ENCODE measurements around the gene DLX1.
"Not testable (repeated sequence)": the region's sequence is repeated elsewhere in the genome, so short reads cannot be mapped to it uniquely, and the experiment has no call there.

DLX1 gene

GRCh38 chr2:172065111-172065510 lies 20.2 kb upstream of the DLX1 start:
- in situ Hi-C loops (cut with HindIII; ENCODE audit: low sequenced_read_pairs), result no loop called here
- no peak for TF ChIP-seq CTCF (IDR thresholded peaks at IDR 0.05; ENCODE audit: low read depth, low read length)
- no peak overlapping the region for H3K4me3 ChIP-seq (ENCODE audit: low read depth, low read length)
- DNase-seq (ENCODE audit: low read depth, low spot score), result no peak

- no peak for TF ChIP-seq CTCF (IDR thresholded peaks at IDR 0.05; ENCODE audit: low read depth, low read length)
- DNase-seq (ENCODE audit: low read depth, low spot score), result no peak
- in situ Hi-C loops (cut with HindIII; ENCODE audit: low sequenced_read_pairs), result no loop called here
- no peak overlapping the region for H3K4me3 ChIP-seq (ENCODE audit: low read depth, low read length)
Observed at GRCh38 chr2:172066394-172066886, 18.9 kb upstream of the DLX1 start.

- in situ Hi-C loops (cut with HindIII; ENCODE audit: low sequenced_read_pairs); H3K4me3 ChIP-seq (ENCODE audit: low read depth, low read length); DNase-seq (ENCODE audit: low read depth, low spot score): not testable (repeated sequence)
Observed at GRCh38 chr2:172067905-172068304, 17.4 kb upstream of the DLX1 start.

GRCh38 chr2:172070936-172071335 lies 14.4 kb upstream of the DLX1 start:
- in situ Hi-C loops (cut with HindIII; ENCODE audit: low sequenced_read_pairs), result no loop called here
- DNase-seq (ENCODE audit: low read depth, low spot score), result no peak
- TF ChIP-seq CTCF (IDR thresholded peaks at IDR 0.05; ENCODE audit: low read depth, low read length), result no peak
- no peak overlapping the region for H3K4me3 ChIP-seq (ENCODE audit: low read depth, low read length)

- in situ Hi-C loops (cut with HindIII; ENCODE audit: low sequenced_read_pairs), result no loop called here
- no peak for TF ChIP-seq CTCF (IDR thresholded peaks at IDR 0.05; ENCODE audit: low read depth, low read length)
- H3K4me3 ChIP-seq (ENCODE audit: low read depth, low read length), result no peak overlapping the region
- DNase-seq (ENCODE audit: low read depth, low spot score), result no peak
Observed at GRCh38 chr2:172072303-172072702, 13.0 kb upstream of the DLX1 start.

- in situ Hi-C loops (cut with HindIII; ENCODE audit: low sequenced_read_pairs), result no loop called here
- DNase-seq (ENCODE audit: low read depth, low spot score), result no peak
- no peak for TF ChIP-seq CTCF (IDR thresholded peaks at IDR 0.05; ENCODE audit: low read depth, low read length)
- H3K4me3 ChIP-seq (ENCODE audit: low read depth, low read length), result no peak overlapping the region
Observed at GRCh38 chr2:172072706-172073105, 12.6 kb upstream of the DLX1 start.

- no peak overlapping the region for H3K4me3 ChIP-seq (ENCODE audit: low read depth, low read length)
- in situ Hi-C loops (cut with HindIII; ENCODE audit: low sequenced_read_pairs), result no loop called here
- no peak for DNase-seq (ENCODE audit: low read depth, low spot score)
- no peak for TF ChIP-seq CTCF (IDR thresholded peaks at IDR 0.05; ENCODE audit: low read depth, low read length)
Observed at GRCh38 chr2:172073518-172073917, 11.8 kb upstream of the DLX1 start.

All from astrocyte of the spinal cord (primary cell).